Natural killer cell treated with Interleukin-12 subunit alpha and Interleukin-12 subunit beta and Interleukin-15 and Interleukin-18, amount 100 ng/mL, for 72 hours (primary cell): Measurements from ENCODE around the gene DIDO1. TPM values are rescaled to one million over a fixed set of nuclear protein-coding genes. Genes with fewer than 3 reads are reported as not detected.
A peak's percentile ranks its signal among the peaks of the same experiment; 100 is the strongest.
"Not testable (repeated sequence)": the region's sequence is repeated elsewhere in the genome, so short reads cannot be mapped to it uniquely, and the experiment has no call there.

Experiments used
- ATAC-seq, 2 donors: fragments of 150-1000 bp; cut with Tn5 transposase in 1 of 2; sonication (Bioruptor Pico), chemical (Tn5 transposase) in 1 of 2; 2 replicates each; pipeline ENCODE4 v1.10.0; 2021
- DNase-seq: peaks from one replicate; pipeline ENCODE4 v3.0.0; 2022; ENCODE audit warnings: low spot score
- H3K27ac Mint-ChIP-seq, 2 donors: 1 replicate in 1 of 2; 2 replicates in 1 of 2; pipeline ENCODE4 v1.8.0; 2022; ENCODE audit warnings: mixed read lengths in 2 of 2, mild to moderate bottlenecking in 1 of 2, moderate library complexity in 1 of 2
- H3K27me3 Mint-ChIP-seq, 2 donors: 1 replicate in 1 of 2; 2 replicates in 1 of 2; pipeline ENCODE4 v1.8.0; 2022; ENCODE audit warnings: mixed read lengths in 2 of 2
- H3K36me3 Mint-ChIP-seq: one replicate; pipeline ENCODE4 v1.8.0; 2022; ENCODE audit warnings: mixed read lengths
- H3K4me1 Mint-ChIP-seq, 2 donors: 1 replicate in 1 of 2; 2 replicates in 1 of 2; pipeline ENCODE4 v1.8.0; 2022; ENCODE audit warnings: low read depth in 2 of 2, mixed read lengths in 2 of 2, mild to moderate bottlenecking in 1 of 2
- H3K4me3 Mint-ChIP-seq: one replicate; pipeline ENCODE4 v1.8.0; 2022; ENCODE audit warnings: mixed read lengths
- H3K9me3 Mint-ChIP-seq: 2 replicates; pipeline ENCODE4 v1.8.0; 2022; ENCODE audit warnings: mixed read lengths
- total RNA-seq, 2 donors: library from RNA; stranded (reverse); gene quantifications; one replicate each; pipeline ENCODE4 v1.2.3, GENCODE V29; 2022

Gene DIDO1
- total RNA-seq, 2 donors from 2014 or later: 57.6 to 81.1 TPM

DNA sequence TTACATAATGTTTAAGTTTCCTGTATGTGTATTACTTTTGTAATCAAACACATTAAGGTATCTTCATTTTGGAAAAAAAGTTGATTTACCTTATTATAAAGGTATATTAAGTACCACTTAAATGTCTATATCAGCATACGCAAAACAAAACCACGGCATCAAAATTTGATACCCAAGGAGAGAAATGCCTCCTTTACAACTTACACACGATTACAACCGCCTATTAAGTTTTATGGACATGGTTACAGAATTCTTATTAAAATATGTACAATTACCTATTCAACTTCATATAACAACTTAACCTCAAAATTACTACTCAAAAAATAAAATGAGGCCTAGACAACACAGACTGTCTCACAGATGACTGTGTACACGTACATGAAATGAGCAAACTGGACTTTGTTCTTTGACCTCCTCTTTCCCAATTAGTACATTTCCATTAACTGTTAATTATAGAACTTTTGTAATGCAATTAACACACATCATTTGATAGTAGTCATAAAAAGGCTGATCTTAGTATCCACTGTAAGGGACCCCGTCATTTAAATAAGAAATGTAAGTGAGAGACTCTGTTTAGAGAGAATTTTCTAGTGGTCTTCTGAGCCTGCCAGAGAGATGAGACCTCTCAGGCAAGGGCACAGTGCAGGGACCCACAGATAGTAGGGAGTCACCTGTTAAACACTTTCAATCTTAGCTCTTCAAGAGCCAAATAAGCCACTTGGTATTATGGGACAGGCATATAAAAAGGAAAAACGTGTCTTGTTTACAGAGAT is 2.5 kb downstream of the DIDO1 start:
- Mint-ChIP-seq H3K4me3 (peak overlapping the region; percentile 98), H3K4me1 (peaks cover 59 to 79% of the 10 kb centered on the region in 2 donors), H3K27ac (peak overlapping the region; percentile 97), H3K36me3 (no peaks in the 10 kb centered on the region), H3K27me3 (no peaks in the 10 kb centered on the region), H3K9me3 (no peaks in the 10 kb centered on the region)
- ATAC-seq: no peak
- no peak for DNase-seq

GRCh38 chr20:62923059-62923668 is 3.1 kb downstream of the DIDO1 start:
- not testable (repeated sequence) for DNase-seq, H3K36me3 Mint-ChIP-seq, H3K9me3 Mint-ChIP-seq, ATAC-seq, H3K27me3 Mint-ChIP-seq
- Mint-ChIP-seq H3K27ac (peak overlapping the region; percentile 92 to 97), H3K4me1 (peaks cover 60 to 79% of the 10 kb centered on the region in 2 donors), H3K4me3 (peak overlapping the region; percentile 98)

DNA sequence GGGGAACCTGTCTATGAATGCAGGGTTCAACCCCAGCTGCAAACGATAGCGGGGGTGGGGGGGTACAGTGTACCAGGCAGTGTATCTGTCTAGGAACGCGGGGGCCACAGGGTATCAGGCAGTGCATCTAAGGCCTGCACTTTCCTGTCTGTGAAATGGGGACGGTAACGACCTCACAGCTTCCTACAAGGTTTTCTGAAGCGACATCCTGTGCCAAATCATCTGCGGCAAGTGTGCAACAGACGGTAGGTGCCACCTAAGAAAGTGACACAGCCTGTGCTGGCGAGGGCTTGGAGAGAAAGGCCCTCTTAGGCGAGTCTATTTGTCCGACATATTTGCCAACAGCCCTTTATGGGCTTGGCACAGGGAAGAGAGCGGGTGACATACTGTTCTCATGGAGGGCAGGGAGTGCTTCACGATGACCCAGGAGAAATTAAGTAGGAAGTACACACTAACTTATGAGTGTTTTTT is 3.8 kb downstream of the DIDO1 start:
- Mint-ChIP-seq H3K27me3 (no peaks in the 10 kb centered on the region), H3K36me3 (no peaks in the 10 kb centered on the region), H3K4me1 (peaks cover 60 to 77% of the 10 kb centered on the region in 2 donors), H3K27ac (peak overlapping the region; percentile 89 to 92), H3K9me3 (no peaks in the 10 kb centered on the region), H3K4me3 (peak overlapping the region; percentile 86)
- ATAC-seq (peak in 1 of 2 donors; percentile 51), DNase-seq (no peak)

DNA sequence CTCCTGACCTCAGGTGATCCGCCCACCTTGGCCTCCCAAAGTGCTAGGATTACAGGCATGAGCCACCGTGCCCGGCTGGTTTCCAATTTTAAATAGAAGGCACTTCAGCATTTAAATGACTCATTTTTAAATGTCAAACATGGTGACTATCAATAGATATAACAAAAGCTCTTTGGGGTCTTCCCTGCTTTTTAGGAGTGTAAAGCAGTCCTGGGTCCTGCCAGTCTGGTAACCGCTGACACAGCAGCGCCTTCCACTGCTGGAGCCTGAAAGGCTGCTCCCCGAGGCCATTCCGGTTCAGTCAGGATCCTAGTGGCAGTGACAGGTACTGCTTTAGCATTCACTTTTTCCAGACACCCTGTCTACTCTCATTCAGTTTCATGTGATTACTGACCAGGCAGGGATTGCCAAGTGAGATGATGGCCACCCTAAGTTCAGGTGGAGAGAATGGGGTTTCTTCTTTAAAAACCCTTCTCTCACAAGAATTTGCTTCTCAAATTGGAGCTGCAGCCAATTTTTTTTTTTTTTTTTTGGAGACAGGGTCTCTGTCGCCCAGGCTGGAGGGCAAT is 5.1 kb downstream of the DIDO1 start:
- Mint-ChIP-seq H3K27ac (peak overlapping the region; percentile 65 to 85), H3K9me3 (no peaks in the 10 kb centered on the region), H3K4me3 (peak overlapping the region; percentile 64), H3K4me1 (peaks cover 67 to 75% of the 10 kb centered on the region in 2 donors), H3K36me3 (no peaks in the 10 kb centered on the region), H3K27me3 (no peaks in the 10 kb centered on the region)
- ATAC-seq (peak; percentile 43 to 45), DNase-seq (no peak)

GRCh38 chr20:62920039-62920645 is 6.2 kb downstream of the DIDO1 start:
- DNase-seq (no peak), ATAC-seq (no peak)
- H3K36me3 Mint-ChIP-seq: no peaks in the 10 kb centered on the region
- H3K27me3 Mint-ChIP-seq: no peaks in the 10 kb centered on the region
- H3K4me1 Mint-ChIP-seq: peaks cover 71 to 77% of the 10 kb centered on the region in 2 donors
- H3K27ac Mint-ChIP-seq: peak overlapping the region; percentile 85
- H3K9me3 Mint-ChIP-seq: no peaks in the 10 kb centered on the region
- peak overlapping the region; percentile 82 for H3K4me3 Mint-ChIP-seq

GRCh38 chr20:62918831-62919230 is 7.5 kb downstream of the DIDO1 start:
- H3K27ac Mint-ChIP-seq: peak overlapping the region; percentile 85
- peak; percentile 75 to 76 for ATAC-seq
- H3K36me3 Mint-ChIP-seq: no peaks in the 10 kb centered on the region
- H3K27me3 Mint-ChIP-seq: no peaks in the 10 kb centered on the region
- peak overlapping the region; percentile 82 for H3K4me3 Mint-ChIP-seq
- no peak for DNase-seq
- H3K9me3 Mint-ChIP-seq: no peaks in the 10 kb centered on the region
- H3K4me1 Mint-ChIP-seq: peaks cover 66 to 77% of the 10 kb centered on the region in 2 donors

GRCh38 chr20:62918147-62918546 is 8.2 kb downstream of the DIDO1 start:
- no peaks in the 10 kb centered on the region for H3K27me3 Mint-ChIP-seq
- no peak for DNase-seq
- H3K4me1 Mint-ChIP-seq: peaks cover 68 to 78% of the 10 kb centered on the region in 2 donors
- H3K27ac Mint-ChIP-seq: peak overlapping the region; percentile 85
- peak in 1 of 2 donors; percentile 58 for ATAC-seq
- no peaks in the 10 kb centered on the region for H3K36me3 Mint-ChIP-seq
- H3K4me3 Mint-ChIP-seq: peak overlapping the region; percentile 82
- no peaks in the 10 kb centered on the region for H3K9me3 Mint-ChIP-seq

- H3K4me1 Mint-ChIP-seq: peaks cover 69 to 79% of the 10 kb centered on the region in 2 donors
- no peaks in the 10 kb centered on the region for H3K36me3 Mint-ChIP-seq
- H3K27ac Mint-ChIP-seq: peak overlapping the region; percentile 85
- ATAC-seq (no peak), DNase-seq (no peak)
- peak overlapping the region; percentile 82 for H3K4me3 Mint-ChIP-seq
- no peaks in the 10 kb centered on the region for H3K27me3 Mint-ChIP-seq
- H3K9me3 Mint-ChIP-seq: no peaks in the 10 kb centered on the region
Measured at GRCh38 chr20:62917720-62918119, 8.6 kb downstream of the DIDO1 start.

GRCh38 chr20:62916703-62917476 is 9.4 kb downstream of the DIDO1 start:
- Mint-ChIP-seq H3K4me3 (peak overlapping the region; percentile 67), H3K9me3 (no peaks in the 10 kb centered on the region), H3K27me3 (no peaks in the 10 kb centered on the region), H3K4me1 (peaks cover 63 to 71% of the 10 kb centered on the region in 2 donors), H3K27ac (peak overlapping the region; percentile 72 to 85), H3K36me3 (no peaks in the 10 kb centered on the region)
- DNase-seq (no peak), ATAC-seq (no peak)

DNA sequence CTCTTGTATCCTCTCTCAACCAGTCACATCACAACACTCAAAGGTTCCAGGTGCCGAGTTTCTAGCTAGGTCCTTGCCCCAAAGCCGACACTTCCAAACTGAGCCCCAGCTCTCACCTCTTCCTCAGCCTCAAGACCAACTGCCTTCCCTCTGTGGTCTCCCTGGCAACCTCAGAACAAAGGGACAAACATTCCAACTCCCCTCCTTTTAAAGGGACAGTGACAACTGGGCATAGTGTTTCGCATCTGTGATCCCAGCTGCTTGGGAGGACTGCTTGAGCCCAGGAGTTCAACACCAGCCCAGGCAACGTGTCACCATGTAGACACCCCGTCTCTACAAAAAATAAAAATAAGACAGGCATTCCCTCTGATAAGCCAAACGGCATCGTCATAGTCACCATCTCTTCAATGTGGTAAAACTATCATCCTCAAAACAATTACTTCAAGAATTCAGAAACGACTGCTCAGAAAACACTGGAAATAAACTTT is 11.3 kb downstream of the DIDO1 start:
- H3K36me3 Mint-ChIP-seq: peaks cover 1% of the 10 kb centered on the region
- H3K9me3 Mint-ChIP-seq: no peaks in the 10 kb centered on the region
- DNase-seq (no peak), ATAC-seq (no peak)
- no peaks in the 10 kb centered on the region for H3K27me3 Mint-ChIP-seq
- peak overlapping the region; percentile 16 for H3K4me3 Mint-ChIP-seq
- H3K27ac Mint-ChIP-seq: peak overlapping the region in 1 of 2 donors; percentile 54
- H3K4me1 Mint-ChIP-seq: peaks cover 60 to 64% of the 10 kb centered on the region in 2 donors

- Mint-ChIP-seq H3K27ac (no peak overlapping the region), H3K36me3 (peaks cover 6% of the 10 kb centered on the region), H3K27me3 (no peaks in the 10 kb centered on the region), H3K9me3 (no peaks in the 10 kb centered on the region), H3K4me3 (no peak overlapping the region), H3K4me1 (peaks cover 60 to 62% of the 10 kb centered on the region in 2 donors)
- DNase-seq: no peak
- ATAC-seq: no peak
Measured at GRCh38 chr20:62914436-62914835, 11.9 kb downstream of the DIDO1 start.

DNA sequence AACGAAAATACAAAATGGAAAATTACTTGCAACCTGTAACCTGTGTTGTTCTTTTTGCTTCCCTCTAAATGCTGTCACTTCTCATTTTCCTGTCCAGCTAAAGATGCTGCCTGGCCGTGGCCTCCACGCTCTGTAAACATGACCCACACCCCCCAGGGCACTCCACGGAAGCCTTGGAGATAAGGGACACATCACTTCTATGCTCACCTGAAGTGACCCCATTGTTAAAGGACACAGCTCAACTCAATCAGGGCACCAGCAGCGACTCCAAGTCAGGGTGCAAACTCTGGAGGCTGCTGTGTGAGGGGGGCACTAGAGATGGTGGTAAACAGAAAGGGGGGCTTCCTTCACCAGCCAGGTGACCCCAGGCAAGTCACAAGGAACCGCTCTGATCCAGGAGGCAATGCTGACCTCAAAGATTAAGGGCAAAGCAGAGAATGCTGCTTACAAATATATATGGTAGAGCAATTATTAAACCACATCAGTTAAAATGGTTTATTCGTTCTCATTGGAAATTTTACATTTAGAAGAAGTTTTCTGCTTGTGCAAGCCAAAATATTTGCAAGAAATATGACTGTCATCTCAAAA is 13.2 kb downstream of the DIDO1 start:
- H3K27me3 Mint-ChIP-seq: no peaks in the 10 kb centered on the region
- ATAC-seq: no peak
- H3K4me1 Mint-ChIP-seq: peaks cover 53% of the 10 kb centered on the region in 2 donors
- peaks cover 6% of the 10 kb centered on the region for H3K36me3 Mint-ChIP-seq
- H3K9me3 Mint-ChIP-seq: no peaks in the 10 kb centered on the region
- H3K4me3 Mint-ChIP-seq: no peak overlapping the region
- no peak for DNase-seq
- no peak overlapping the region for H3K27ac Mint-ChIP-seq
